Kidney capillary endothelial cell (primary cell): ENCODE data around the gene MYO18A.
A peak's percentile ranks its signal among the peaks of the same experiment; 100 is the strongest.
"Not testable (repeated sequence)": the region's sequence is repeated elsewhere in the genome, so short reads cannot be mapped to it uniquely, and the experiment has no call there.

ENCODE experiments used
- DNase-seq: peaks from one replicate; pipeline ENCODE4 v3.0.0-alpha.2; 2018; ENCODE audit warnings: low spot score

Gene MYO18A

DNA sequence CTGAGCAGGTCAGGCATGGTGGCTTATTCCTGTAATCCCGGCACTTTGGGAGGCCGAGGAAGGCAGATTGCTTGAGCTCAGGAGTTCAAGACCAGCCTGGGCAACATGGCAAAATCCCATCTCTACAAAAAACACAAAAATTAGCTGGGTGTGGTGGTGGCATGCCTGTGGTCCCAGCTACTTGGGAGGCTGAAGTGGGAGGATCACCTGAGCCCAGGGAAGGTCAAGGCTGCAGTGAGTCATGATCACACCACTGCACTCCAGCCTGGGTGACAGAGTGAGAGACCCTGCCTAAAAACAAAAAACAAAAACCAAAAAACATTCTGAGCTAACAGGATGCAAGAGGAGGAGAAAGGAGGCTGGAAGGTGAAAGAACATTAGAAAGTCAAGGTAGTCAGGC lies 33.0 kb downstream of the MYO18A start:
- DNase-seq: not testable (repeated sequence)

GRCh38 chr17:29146369-29146972 lies 33.7 kb downstream of the MYO18A start:
- DNase-seq: no peak

- DNase-seq: peak; percentile 73
Measured at GRCh38 chr17:29145289-29146073, 34.7 kb downstream of the MYO18A start.

GRCh38 chr17:29143894-29144293 lies 36.3 kb downstream of the MYO18A start:
- DNase-seq: no peak

- DNase-seq: no peak
Measured at GRCh38 chr17:29141514-29141876, 38.7 kb downstream of the MYO18A start.

- DNase-seq: no peak
Measured at GRCh38 chr17:29140631-29141513, 39.3 kb downstream of the MYO18A start.

DNA sequence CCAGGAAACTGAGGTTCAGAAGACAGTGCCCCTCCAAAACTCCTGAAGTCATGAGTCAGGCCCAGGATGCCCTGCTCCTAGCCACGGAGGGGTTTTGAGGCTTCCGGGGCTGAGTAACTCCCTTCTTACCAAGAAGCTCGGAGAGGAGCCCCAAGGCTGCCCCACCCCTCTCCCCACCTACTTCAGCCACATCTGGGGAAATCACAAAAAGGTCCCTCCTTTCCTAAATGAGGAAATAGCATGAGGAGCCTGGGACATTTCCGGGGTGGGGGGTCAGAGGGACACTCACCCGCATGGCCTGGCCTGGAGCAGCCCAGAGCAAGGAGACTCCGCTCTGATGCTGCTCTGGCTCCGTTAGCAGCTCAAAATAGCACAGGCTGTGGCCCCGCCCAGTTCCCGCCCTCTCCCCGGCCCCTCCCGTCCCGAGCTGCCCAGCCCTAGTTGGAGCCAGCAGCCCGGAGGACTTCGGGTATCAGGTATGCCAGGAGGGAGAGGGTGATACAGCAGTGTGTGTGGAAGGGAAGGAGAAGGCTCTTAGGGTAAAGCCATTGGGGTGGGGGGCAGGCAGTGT lies 40.1 kb downstream of the MYO18A start:
- DNase-seq: no peak

DNA sequence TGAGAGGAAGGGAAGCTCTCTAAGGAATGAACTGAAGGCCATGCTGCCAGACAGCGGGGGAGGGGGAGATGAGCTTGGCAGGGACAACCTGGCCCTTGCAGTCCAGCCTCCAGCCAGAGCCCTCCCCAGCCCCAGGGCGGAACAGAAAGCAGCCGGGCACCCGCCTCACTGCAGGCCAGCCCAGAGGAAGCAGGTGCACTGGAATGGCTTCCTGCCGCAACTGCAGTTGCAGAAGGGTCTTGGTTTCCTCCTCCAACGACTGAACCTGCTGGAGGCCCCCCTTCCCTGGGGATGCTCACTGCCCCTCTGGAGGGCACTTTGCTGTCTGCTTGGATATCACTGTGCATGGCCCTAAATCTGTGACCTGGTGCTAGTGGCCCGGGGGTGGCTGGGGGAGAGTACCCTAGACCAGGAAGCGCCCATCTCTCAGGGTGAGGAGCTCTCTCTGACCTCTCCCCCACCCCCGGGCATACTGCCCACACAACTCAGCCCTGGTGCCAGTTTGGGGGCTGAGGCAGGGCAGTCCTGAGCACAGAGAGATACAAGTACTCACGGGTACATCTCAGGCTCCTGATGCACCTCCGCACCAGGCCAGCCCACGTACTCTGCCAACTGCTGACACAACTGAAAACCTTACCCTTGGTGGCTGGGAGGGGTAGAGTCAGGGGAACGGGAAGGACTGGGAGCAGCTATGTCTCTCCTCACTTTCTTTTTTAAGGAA lies 41.1 kb downstream of the MYO18A start:
- DNase-seq: no peak

GRCh38 chr17:29138184-29138955 lies 41.8 kb downstream of the MYO18A start:
- no peak for DNase-seq

- DNase-seq: no peak
Measured at GRCh38 chr17:29136998-29137730, 43.0 kb downstream of the MYO18A start.

GRCh38 chr17:29135464-29135863 lies 44.7 kb downstream of the MYO18A start:
- no peak for DNase-seq

DNA sequence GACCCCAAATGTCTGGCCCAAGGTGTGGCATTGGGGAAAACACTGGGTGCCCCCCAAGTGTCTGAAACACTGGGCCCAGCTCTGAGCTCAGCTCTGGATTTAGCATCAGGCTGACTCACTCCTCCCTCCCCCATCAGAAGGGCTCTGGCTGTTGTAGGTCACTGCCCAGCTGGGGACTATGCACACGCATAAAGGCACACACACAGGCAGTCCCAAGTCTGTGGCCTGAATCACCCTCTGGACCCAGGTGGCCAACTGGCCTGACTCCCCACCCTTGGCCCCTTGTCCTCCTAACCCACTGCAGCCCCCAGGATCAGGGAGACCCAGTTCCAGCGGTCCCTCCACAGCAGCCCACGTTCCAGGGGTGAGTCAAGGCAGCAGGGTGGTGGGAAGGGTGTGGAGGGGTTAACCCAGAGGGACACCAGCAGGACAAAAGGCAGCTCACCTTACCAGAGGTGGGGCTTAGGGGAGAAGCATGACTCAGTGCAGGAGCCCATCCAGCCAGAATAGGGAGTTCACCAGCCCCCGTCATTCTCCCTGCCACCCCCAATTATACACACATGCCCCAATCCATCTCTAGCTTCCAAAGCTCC lies 47.0 kb downstream of the MYO18A start:
- no peak for DNase-seq

DNA sequence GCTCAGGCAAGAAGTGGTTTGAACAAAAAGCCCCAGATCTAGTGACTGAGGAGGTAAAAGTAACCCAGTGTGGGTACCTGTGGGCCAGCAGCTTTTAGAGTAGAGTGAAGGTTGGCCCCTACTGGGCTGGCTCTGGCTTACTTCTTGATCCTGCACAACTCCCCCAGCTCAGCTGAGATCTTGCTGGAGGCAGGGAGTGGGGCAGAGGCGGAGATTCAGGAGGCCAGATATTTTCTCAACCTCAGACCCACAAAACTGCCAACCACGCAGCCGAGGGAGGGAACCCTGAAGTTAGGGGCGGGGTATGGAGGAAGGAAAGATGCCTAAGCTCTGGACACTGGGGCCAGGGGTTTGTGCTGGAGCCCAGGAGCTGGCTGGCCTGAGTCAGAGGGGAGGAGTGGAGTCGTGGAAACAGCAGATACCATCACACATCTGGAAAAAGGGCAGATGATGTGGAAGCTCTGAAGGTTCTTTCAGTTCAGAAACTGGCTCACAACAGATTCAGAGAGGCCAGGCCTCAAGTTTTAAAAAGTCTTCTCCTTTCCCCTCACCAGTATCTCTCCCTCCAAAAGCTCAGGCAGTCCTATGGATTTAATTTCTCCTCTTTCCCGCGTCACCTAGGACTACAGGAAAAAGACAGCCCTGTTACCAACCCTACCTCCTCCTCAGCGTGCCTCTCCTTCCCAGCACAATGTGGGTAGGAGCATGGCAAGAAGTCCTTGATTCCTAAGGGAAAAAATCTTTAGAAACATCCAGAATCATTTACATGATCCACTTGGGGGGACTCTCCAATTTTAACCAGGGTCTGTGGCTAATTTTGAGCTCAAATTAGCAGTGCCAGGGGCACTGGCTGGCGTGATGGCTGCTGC lies 48.1 kb downstream of the MYO18A start:
- DNase-seq: no peak

- DNase-seq: no peak
Measured at GRCh38 chr17:29129731-29130130, 50.5 kb downstream of the MYO18A start.

- DNase-seq: no peak
Measured at GRCh38 chr17:29127840-29128239, 52.4 kb downstream of the MYO18A start.

GRCh38 chr17:29126268-29126930 lies 53.8 kb downstream of the MYO18A start:
- DNase-seq: no peak

DNA sequence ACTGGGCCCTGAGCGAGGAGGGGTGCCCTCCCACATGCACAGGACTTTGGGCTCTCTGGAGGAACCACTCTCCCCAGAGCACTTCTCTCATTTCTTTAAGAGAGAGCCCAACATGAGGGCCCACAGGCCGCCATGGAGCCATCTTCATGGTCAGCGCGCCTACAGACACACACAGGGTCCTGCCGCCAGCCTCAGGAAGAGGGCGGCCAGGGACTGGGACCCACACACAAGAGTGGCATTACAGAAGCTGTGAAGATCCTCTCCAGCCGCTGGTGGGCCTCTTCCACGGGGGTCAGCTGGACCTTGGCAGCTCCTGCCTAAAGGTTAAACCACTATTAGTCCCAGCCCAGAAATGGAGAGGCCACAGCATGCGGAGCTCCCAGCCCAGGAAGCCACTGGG lies 54.5 kb downstream of the MYO18A start:
- DNase-seq: no peak

GRCh38 chr17:29124925-29125273 lies 55.3 kb downstream of the MYO18A start:
- DNase-seq: no peak
